ENCODE data around the gene ANTXR1.
"Not testable (repeated sequence)": the region's sequence is repeated elsewhere in the genome, so short reads cannot be mapped to it uniquely, and the experiment has no call there.

The ANTXR1 gene

GRCh38 chr2:69253611-69254301 lies 240.8 kb downstream of the ANTXR1 start:
- in situ Hi-C loops (cut with MboI; ENCODE audit: low sequenced_read_pairs), result no loop called here

GRCh38 chr2:69255760-69256159 lies 242.8 kb downstream of the ANTXR1 start:
- in situ Hi-C loops (cut with MboI; ENCODE audit: low sequenced_read_pairs), result no loop called here

GRCh38 chr2:69259994-69260591 lies 247.1 kb downstream of the ANTXR1 start:
- in situ Hi-C loops (cut with MboI; ENCODE audit: low sequenced_read_pairs), result not testable (repeated sequence)

GRCh38 chr2:69260666-69261065 lies 247.7 kb downstream of the ANTXR1 start:
- in situ Hi-C loops (cut with MboI; ENCODE audit: low sequenced_read_pairs), result no loop called here

GRCh38 chr2:69269330-69269729 lies 256.4 kb downstream of the ANTXR1 start:
- in situ Hi-C loops (cut with MboI; ENCODE audit: low sequenced_read_pairs), result no loop called here

GRCh38 chr2:69271831-69272257 lies 258.9 kb downstream of the ANTXR1 start:
- in situ Hi-C loops (cut with MboI; ENCODE audit: low sequenced_read_pairs), result no loop called here

- in situ Hi-C loops (cut with MboI; ENCODE audit: low sequenced_read_pairs), result no loop called here
These were observed 260.0 kb downstream of the ANTXR1 start for GRCh38 chr2:69272803-69273471.

GRCh38 chr2:69275490-69275889 lies 262.5 kb downstream of the ANTXR1 start:
- in situ Hi-C loops (cut with MboI; ENCODE audit: low sequenced_read_pairs), result no loop called here

GRCh38 chr2:69278366-69278765 lies 265.4 kb downstream of the ANTXR1 start:
- in situ Hi-C loops (cut with MboI; ENCODE audit: low sequenced_read_pairs), result no loop called here

GRCh38 chr2:69279211-69279610 lies 266.2 kb downstream of the ANTXR1 start:
- in situ Hi-C loops (cut with MboI; ENCODE audit: low sequenced_read_pairs), result no loop called here

- in situ Hi-C loops (cut with MboI; ENCODE audit: low sequenced_read_pairs), result no loop called here
These were observed 267.1 kb downstream of the ANTXR1 start for GRCh38 chr2:69279931-69280681.

- in situ Hi-C loops (cut with MboI; ENCODE audit: low sequenced_read_pairs), result no loop called here
These were observed 267.9 kb downstream of the ANTXR1 start for GRCh38 chr2:69280796-69281412.

- in situ Hi-C loops (cut with MboI; ENCODE audit: low sequenced_read_pairs), result no loop called here
These were observed 272.5 kb downstream of the ANTXR1 start for GRCh38 chr2:69285379-69285894.

- in situ Hi-C loops (cut with MboI; ENCODE audit: low sequenced_read_pairs), result no loop called here
These were observed 274.6 kb downstream of the ANTXR1 start for GRCh38 chr2:69287544-69287943.

GRCh38 chr2:69288429-69288828 lies 275.4 kb downstream of the ANTXR1 start:
- in situ Hi-C loops (cut with MboI; ENCODE audit: low sequenced_read_pairs), result no loop called here

GRCh38 chr2:69291004-69291650 lies 278.1 kb downstream of the ANTXR1 start:
- in situ Hi-C loops (cut with MboI; ENCODE audit: low sequenced_read_pairs), result no loop called here

GRCh38 chr2:69291721-69292120 lies 278.7 kb downstream of the ANTXR1 start:
- in situ Hi-C loops (cut with MboI; ENCODE audit: low sequenced_read_pairs), result no loop called here

GRCh38 chr2:69292256-69292655 lies 279.3 kb downstream of the ANTXR1 start:
- in situ Hi-C loops (cut with MboI; ENCODE audit: low sequenced_read_pairs), result no loop called here

- in situ Hi-C loops (cut with MboI; ENCODE audit: low sequenced_read_pairs), result no loop called here
These were observed 283.4 kb downstream of the ANTXR1 start for GRCh38 chr2:69296421-69296820.

GRCh38 chr2:69297216-69297615 lies 284.2 kb downstream of the ANTXR1 start:
- in situ Hi-C loops (cut with MboI; ENCODE audit: low sequenced_read_pairs), result no loop called here

All from HL-60/S4 (cell line).